Thyroid gland (tissue), 4 donors: ENCODE measurements around the gene FAM3B. TPM values are rescaled to one million over a fixed set of nuclear protein-coding genes. Genes with fewer than 3 reads are reported as not detected.

Source experiments
- DNase-seq, 2 donors: peaks; one replicate each; pipeline ENCODE4 v3.0.0-alpha.2; 2019
- H3K27ac ChIP-seq, 3 donors: fragments of 200-600 bp; sonication (generic); 1 replicate in 2 of 3; 2 replicates in 1 of 3; pipeline ENCODE4 v1.5.1; 2016 to 2019; ENCODE audit warnings: mild to moderate bottlenecking in 1 of 3, moderate library complexity in 1 of 3
- H3K27me3 ChIP-seq: fragments of 200-600 bp; sonication (generic); one replicate; pipeline ENCODE4 v1.5.1; 2019
- H3K36me3 ChIP-seq, 2 donors: fragments of 200-600 bp; sonication (generic); one replicate each; pipeline ENCODE4 v1.5.1; 2016 to 2019
- H3K4me1 ChIP-seq, 2 donors: fragments of 200-600 bp; sonication (generic); one replicate each; pipeline ENCODE4 v1.5.1; 2017 to 2019
- H3K4me3 ChIP-seq, 3 donors: fragments of 200-600 bp; sonication (generic); replicated peaks in 1 of 3; 1 replicate in 2 of 3; 2 replicates in 1 of 3; pipeline ENCODE4 v1.5.1; 2016; ENCODE audit warnings: mild to moderate bottlenecking in 1 of 3
- H3K9me3 ChIP-seq: fragments of 200-600 bp; sonication (generic); one replicate; pipeline ENCODE4 v1.5.1; 2017
- POLR2A ChIP-seq, 2 donors: fragments of 450-650 bp; IDR thresholded peaks; one replicate each; pipeline ENCODE4 v1.6.1; 2017; ENCODE audit warnings: antibody characterized with exemption in 2 of 2, mild to moderate bottlenecking in 2 of 2, moderate library complexity in 1 of 2
- WGBS, 2 donors: methylation state at CpG; one replicate each; pipeline ENCODE4 v1.1.5; 2017; 5-methylcytosine and 5-hydroxymethylcytosine counted together
- intact Hi-C: fragments of 100-400 bp; cut with DNase I; formaldehyde crosslinking; loops from one replicate; pipeline ENCODE4 v1.15.1; 2023
- total RNA-seq, 4 donors: library from RNA; depleted of rRNA; stranded (reverse); fragments of >200 nt; gene quantifications; one replicate each; pipeline ENCODE4 v1.2.3, GENCODE V29; 2016
- TF ChIP-seq, protein P1 (sequence below), 6 experiments: fragments of 200-600 bp in 3 of 6; fragments of 450-650 bp in 3 of 6; sonication (generic) in 3 of 6; IDR thresholded peaks; one replicate each; pipeline ENCODE4 v1.5.1; 2016 to 2019; ENCODE audit warnings: antibody characterized with exemption in 6 of 6, mild to moderate bottlenecking in 2 of 6, inconsistent platforms in 1 of 6, moderate library complexity in 1 of 6

Gene FAM3B
- 1 to 10 TPM; 2.4 to 9.9 (median 5.1) TPM for total RNA-seq

- intact Hi-C loops = no loop called here
- no peaks in the 10 kb centered on the region for H3K27me3 ChIP-seq
- DNase-seq = peak; percentile 63 to 65
- TF ChIP-seq, protein P1, sequence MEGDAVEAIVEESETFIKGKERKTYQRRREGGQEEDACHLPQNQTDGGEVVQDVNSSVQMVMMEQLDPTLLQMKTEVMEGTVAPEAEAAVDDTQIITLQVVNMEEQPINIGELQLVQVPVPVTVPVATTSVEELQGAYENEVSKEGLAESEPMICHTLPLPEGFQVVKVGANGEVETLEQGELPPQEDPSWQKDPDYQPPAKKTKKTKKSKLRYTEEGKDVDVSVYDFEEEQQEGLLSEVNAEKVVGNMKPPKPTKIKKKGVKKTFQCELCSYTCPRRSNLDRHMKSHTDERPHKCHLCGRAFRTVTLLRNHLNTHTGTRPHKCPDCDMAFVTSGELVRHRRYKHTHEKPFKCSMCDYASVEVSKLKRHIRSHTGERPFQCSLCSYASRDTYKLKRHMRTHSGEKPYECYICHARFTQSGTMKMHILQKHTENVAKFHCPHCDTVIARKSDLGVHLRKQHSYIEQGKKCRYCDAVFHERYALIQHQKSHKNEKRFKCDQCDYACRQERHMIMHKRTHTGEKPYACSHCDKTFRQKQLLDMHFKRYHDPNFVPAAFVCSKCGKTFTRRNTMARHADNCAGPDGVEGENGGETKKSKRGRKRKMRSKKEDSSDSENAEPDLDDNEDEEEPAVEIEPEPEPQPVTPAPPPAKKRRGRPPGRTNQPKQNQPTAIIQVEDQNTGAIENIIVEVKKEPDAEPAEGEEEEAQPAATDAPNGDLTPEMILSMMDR (IDR thresholded peaks at IDR 0.05) = no peak
- no peak for TF ChIP-seq POLR2A (IDR thresholded peaks at IDR 0.05)
- no peak within 1 kb of the TSS for H3K27ac ChIP-seq
- no peaks in the 10 kb centered on the region for H3K9me3 ChIP-seq
- H3K4me1 ChIP-seq = peaks cover 4 to 6% of the 10 kb centered on the region in 2 donors
- no peaks in the 10 kb centered on the region for H3K36me3 ChIP-seq
- H3K4me3 ChIP-seq = peak within 1 kb of the TSS in 2 of 3 donors; percentile 35 to 44
- WGBS, 2 donors = 21 to 23% methylated on average over 14 to 20 of the region's 55 CpGs
These were observed at the start of gene FAM3B for GRCh38 chr21:41316200-41317062. TSS of gene FAM3B (plus strand) at chr21:41316801. CDS start at chr21:41316880, 79 bp downstream.

GRCh38 chr21:41267346-41267745 is 49.3 kb upstream of the FAM3B start:
- 97% methylated on average over 2 of the region's 2 CpGs for WGBS, 2 donors
- Histone ChIP-seq H3K4me3 (no peak overlapping the region), H3K9me3 (no peaks in the 10 kb centered on the region), H3K27me3 (no peaks in the 10 kb centered on the region), H3K27ac (no peak overlapping the region), H3K36me3 (no peaks in the 10 kb centered on the region), H3K4me1 (no peaks in the 10 kb centered on the region)
- no peak for DNase-seq
- intact Hi-C loops = no loop called here
- TF ChIP-seq, protein P1 (IDR thresholded peaks at IDR 0.05) = no peak
- TF ChIP-seq POLR2A (IDR thresholded peaks at IDR 0.05) = no peak

- intact Hi-C loops = no loop called here
These were observed 47.1 kb upstream of the FAM3B start for GRCh38 chr21:41269535-41269934.

GRCh38 chr21:41277196-41277595 is 39.4 kb upstream of the FAM3B start:
- no peaks in the 10 kb centered on the region for H3K36me3 ChIP-seq
- no peak for DNase-seq
- TF ChIP-seq POLR2A (IDR thresholded peaks at IDR 0.05) = no peak
- TF ChIP-seq, protein P1 (IDR thresholded peaks at IDR 0.05) = no peak
- no peaks in the 10 kb centered on the region for H3K27me3 ChIP-seq
- no peak overlapping the region for H3K4me3 ChIP-seq
- no peak overlapping the region for H3K27ac ChIP-seq
- intact Hi-C loops = no loop called here
- H3K4me1 ChIP-seq = peaks cover 0 to 10% of the 10 kb centered on the region in 2 donors
- H3K9me3 ChIP-seq = no peaks in the 10 kb centered on the region
- WGBS, 2 donors = 91% methylated on average over 12 of the region's 12 CpGs

More at GRCh38 chr21:41269535-41269934, 47.1 kb upstream of the FAM3B start:
- Histone ChIP-seq H3K36me3 (no peaks in the 10 kb centered on the region), H3K27me3 (no peaks in the 10 kb centered on the region), H3K27ac (no peak overlapping the region), H3K4me3 (no peak overlapping the region), H3K4me1 (no peaks in the 10 kb centered on the region), H3K9me3 (no peaks in the 10 kb centered on the region)
- 45 to 60% methylated on average over 1 of the region's 1 CpG for WGBS, 2 donors
- DNase-seq = no peak
- TF ChIP-seq, protein P1 (IDR thresholded peaks at IDR 0.05) = no peak
- TF ChIP-seq POLR2A (IDR thresholded peaks at IDR 0.05) = no peak

- H3K27ac ChIP-seq = no peak overlapping the region
- WGBS, 2 donors = 67 to 77% methylated on average over 4 of the region's 4 CpGs
These were observed 38.8 kb upstream of the FAM3B start for GRCh38 chr21:41277846-41278245.

More at GRCh38 chr21:41277846-41278245, 38.8 kb upstream of the FAM3B start:
- Histone ChIP-seq H3K4me3 (no peak overlapping the region), H3K27me3 (no peaks in the 10 kb centered on the region), H3K4me1 (peaks cover 0 to 10% of the 10 kb centered on the region in 2 donors), H3K36me3 (no peaks in the 10 kb centered on the region), H3K9me3 (no peaks in the 10 kb centered on the region)
- no peak for DNase-seq
- TF ChIP-seq, protein P1 (IDR thresholded peaks at IDR 0.05) = no peak
- TF ChIP-seq POLR2A (IDR thresholded peaks at IDR 0.05) = no peak
- intact Hi-C loops = no loop called here
